Measurements from ENCODE around the gene GSTM3.

GRCh38 chr1:109768335-109768650 lies 27.5 kb upstream of the GSTM3 start:
- TF ChIP-seq CTCF (IDR thresholded peaks at IDR 0.05) (no peak), SP1 (CRISPR knock-in tag; conservative IDR thresholded peaks at IDR 0.05) (no peak), ZNF232 (CRISPR knock-in tag; IDR thresholded peaks at IDR 0.05) (no peak), JUN (CRISPR knock-in tag; IDR thresholded peaks at IDR 0.05) (no peak), TEAD1 (CRISPR knock-in tag; IDR thresholded peaks at IDR 0.05) (no peak), NFYB (CRISPR knock-in tag; conservative IDR thresholded peaks at IDR 0.05; ENCODE audit: low read depth) (no peak), ZMAT4 (CRISPR knock-in tag; IDR thresholded peaks at IDR 0.05) (no peak)
- TF ChIP-seq, protein P1, sequence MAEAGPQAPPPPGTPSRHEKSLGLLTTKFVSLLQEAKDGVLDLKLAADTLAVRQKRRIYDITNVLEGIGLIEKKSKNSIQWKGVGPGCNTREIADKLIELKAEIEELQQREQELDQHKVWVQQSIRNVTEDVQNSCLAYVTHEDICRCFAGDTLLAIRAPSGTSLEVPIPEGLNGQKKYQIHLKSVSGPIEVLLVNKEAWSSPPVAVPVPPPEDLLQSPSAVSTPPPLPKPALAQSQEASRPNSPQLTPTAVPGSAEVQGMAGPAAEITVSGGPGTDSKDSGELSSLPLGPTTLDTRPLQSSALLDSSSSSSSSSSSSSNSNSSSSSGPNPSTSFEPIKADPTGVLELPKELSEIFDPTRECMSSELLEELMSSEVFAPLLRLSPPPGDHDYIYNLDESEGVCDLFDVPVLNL (CRISPR knock-in tag; IDR thresholded peaks at IDR 0.05; ENCODE audit: borderline replicate concordance, low read depth): no peak
- TF ChIP-seq, protein P2, sequence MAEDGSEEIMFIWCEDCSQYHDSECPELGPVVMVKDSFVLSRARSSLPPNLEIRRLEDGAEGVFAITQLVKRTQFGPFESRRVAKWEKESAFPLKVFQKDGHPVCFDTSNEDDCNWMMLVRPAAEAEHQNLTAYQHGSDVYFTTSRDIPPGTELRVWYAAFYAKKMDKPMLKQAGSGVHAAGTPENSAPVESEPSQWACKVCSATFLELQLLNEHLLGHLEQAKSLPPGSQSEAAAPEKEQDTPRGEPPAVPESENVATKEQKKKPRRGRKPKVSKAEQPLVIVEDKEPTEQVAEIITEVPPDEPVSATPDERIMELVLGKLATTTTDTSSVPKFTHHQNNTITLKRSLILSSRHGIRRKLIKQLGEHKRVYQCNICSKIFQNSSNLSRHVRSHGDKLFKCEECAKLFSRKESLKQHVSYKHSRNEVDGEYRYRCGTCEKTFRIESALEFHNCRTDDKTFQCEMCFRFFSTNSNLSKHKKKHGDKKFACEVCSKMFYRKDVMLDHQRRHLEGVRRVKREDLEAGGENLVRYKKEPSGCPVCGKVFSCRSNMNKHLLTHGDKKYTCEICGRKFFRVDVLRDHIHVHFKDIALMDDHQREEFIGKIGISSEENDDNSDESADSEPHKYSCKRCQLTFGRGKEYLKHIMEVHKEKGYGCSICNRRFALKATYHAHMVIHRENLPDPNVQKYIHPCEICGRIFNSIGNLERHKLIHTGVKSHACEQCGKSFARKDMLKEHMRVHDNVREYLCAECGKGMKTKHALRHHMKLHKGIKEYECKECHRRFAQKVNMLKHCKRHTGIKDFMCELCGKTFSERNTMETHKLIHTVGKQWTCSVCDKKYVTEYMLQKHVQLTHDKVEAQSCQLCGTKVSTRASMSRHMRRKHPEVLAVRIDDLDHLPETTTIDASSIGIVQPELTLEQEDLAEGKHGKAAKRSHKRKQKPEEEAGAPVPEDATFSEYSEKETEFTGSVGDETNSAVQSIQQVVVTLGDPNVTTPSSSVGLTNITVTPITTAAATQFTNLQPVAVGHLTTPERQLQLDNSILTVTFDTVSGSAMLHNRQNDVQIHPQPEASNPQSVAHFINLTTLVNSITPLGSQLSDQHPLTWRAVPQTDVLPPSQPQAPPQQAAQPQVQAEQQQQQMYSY (CRISPR knock-in tag; IDR thresholded peaks at IDR 0.05): no peak
